Measurements from ENCODE around the gene PDRG1.

PDRG1 gene

DNA sequence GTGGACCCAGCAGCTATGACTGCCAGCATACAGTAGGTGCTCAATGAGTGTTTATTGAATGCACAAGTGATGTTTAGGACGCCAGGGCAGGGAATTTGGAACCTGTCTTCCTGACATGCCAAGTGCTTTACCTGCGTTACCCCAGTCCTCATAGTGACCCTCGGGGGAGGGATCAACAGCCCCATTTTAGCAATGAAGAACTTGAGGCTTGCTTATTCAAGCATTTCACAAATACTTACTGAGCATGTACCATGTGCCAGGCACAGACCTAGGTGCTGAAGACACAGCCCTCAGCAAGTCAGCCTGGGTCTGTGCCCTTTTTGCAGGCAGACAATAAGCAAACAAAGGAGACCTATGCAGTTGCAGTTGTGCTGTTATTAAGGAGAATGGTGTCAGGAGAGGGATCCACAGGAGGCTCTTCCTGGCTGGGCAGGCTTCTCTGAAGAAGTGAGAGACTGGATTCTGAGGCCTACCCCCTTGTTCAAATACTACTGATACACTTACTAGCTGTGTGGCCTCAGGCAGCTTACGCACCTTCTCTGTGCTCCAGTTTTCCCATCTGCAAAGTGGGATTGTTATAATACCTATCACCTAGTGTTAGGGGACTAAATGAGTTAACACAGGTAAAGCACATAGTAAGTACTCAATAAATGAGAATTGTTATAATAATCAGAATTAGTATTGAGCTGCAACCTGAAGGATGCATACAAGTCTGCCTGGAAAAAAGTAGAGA, 41.6 kb downstream of the PDRG1 start:
- H3K9me3 ChIP-seq (ENCODE audit: insufficient read depth, low read length) = no peaks in the 10 kb centered on the region
- H3K79me2 ChIP-seq (ENCODE audit: low read length) = no peaks in the 10 kb centered on the region
- H4K20me1 ChIP-seq (ENCODE audit: insufficient read depth, low read length) = no peaks in the 10 kb centered on the region
- H3K9ac ChIP-seq (ENCODE audit: low read length) = no peak overlapping the region
- H3K36me3 ChIP-seq (replicated peaks; ENCODE audit: low read depth, low read length) = no peaks in the 10 kb centered on the region
- H3K4me1 ChIP-seq (ENCODE audit: low read length) = no peaks in the 10 kb centered on the region
- no peaks in the 10 kb centered on the region for H3K27me3 ChIP-seq (ENCODE audit: low read depth, low read length)
- TF ChIP-seq, protein P1, sequence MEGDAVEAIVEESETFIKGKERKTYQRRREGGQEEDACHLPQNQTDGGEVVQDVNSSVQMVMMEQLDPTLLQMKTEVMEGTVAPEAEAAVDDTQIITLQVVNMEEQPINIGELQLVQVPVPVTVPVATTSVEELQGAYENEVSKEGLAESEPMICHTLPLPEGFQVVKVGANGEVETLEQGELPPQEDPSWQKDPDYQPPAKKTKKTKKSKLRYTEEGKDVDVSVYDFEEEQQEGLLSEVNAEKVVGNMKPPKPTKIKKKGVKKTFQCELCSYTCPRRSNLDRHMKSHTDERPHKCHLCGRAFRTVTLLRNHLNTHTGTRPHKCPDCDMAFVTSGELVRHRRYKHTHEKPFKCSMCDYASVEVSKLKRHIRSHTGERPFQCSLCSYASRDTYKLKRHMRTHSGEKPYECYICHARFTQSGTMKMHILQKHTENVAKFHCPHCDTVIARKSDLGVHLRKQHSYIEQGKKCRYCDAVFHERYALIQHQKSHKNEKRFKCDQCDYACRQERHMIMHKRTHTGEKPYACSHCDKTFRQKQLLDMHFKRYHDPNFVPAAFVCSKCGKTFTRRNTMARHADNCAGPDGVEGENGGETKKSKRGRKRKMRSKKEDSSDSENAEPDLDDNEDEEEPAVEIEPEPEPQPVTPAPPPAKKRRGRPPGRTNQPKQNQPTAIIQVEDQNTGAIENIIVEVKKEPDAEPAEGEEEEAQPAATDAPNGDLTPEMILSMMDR (IDR thresholded peaks at IDR 0.05; ENCODE audit: low read depth, low read length) = no peak
- no peak for TF ChIP-seq EZH2phosphoT487 (IDR thresholded peaks at IDR 0.05; ENCODE audit: low read depth)
- no peak overlapping the region for H3K27ac ChIP-seq (ENCODE audit: low read length)
- H3K4me3 ChIP-seq (ENCODE audit: low read length) = no peak overlapping the region
- H3K4me2 ChIP-seq (ENCODE audit: low read length) = no peak overlapping the region
- H2AFZ ChIP-seq (ENCODE audit: low read depth, low read length) = no peak overlapping the region

DNA sequence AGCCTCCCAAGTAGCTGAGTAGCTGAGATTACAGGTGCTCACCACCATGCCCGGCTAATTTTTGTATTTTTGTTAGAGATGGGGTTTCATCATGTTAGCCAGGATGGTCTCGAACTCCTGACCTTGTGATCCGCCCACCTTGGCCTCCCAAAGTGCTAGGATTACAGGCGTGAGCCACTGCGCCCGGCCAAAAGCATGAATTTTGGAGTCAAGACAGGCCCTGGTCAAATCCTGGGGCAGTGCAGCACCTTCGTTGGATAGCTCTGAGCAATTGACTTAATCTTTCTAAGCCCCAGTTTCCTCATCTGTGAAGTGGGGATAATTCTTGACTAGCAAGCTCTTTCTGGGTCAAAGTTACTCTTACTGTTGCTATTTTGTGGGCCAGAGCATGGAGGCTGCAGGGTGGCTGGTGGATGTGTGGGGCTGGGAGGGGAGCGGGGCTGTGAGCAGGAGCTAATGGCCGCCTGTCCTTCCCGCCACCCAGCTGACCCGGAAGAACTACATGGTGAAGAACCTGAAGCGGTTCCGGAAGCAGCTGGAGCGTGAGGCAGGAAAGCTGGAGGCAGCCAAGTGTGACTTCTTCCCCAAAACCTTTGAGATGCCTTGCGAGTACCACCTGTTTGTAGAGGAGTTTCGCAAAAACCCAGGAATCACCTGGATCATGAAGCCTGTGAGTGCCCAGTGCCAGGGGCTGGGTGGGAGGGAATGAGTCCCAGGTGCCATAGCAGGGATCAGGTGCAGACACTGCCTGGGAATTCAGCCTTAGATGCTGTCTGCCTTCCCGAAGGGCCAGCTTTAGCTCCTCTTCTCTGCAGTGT, 42.4 kb downstream of the PDRG1 start:
- Histone ChIP-seq H3K27me3 (ENCODE audit: low read depth, low read length) (no peaks in the 10 kb centered on the region), H2AFZ (ENCODE audit: low read depth, low read length) (no peak overlapping the region), H3K79me2 (ENCODE audit: low read length) (no peaks in the 10 kb centered on the region), H3K4me1 (ENCODE audit: low read length) (no peaks in the 10 kb centered on the region), H3K36me3 (replicated peaks; ENCODE audit: low read depth, low read length) (no peaks in the 10 kb centered on the region), H3K4me3 (ENCODE audit: low read length) (no peak overlapping the region), H3K4me2 (ENCODE audit: low read length) (no peak overlapping the region), H3K9me3 (ENCODE audit: insufficient read depth, low read length) (no peaks in the 10 kb centered on the region), H4K20me1 (ENCODE audit: insufficient read depth, low read length) (no peaks in the 10 kb centered on the region), H3K27ac (ENCODE audit: low read length) (no peak overlapping the region), H3K9ac (ENCODE audit: low read length) (no peak overlapping the region)
- TF ChIP-seq EZH2phosphoT487 (IDR thresholded peaks at IDR 0.05; ENCODE audit: low read depth) = no peak
- TF ChIP-seq, protein P1 (IDR thresholded peaks at IDR 0.05; ENCODE audit: low read depth, low read length) = no peak

DNA sequence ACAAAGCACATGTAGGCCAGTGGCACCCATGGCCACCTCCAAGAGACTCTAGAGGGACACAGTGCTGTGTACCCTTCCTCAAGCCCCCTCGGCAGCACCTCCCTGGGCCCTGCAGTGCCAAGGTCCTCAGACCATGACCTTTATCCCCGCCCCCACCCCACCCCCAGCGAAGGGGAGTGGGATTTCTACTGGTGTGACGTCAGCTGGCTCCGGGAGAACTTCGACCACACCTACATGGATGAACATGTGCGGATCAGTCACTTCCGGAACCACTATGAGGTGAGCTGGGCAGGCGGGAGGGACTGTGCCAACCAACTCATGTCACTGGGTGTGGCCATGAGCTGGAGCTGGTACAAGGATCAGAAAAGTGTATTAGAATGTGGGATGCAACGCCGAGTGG, 43.4 kb downstream of the PDRG1 start:
- Histone ChIP-seq H3K9ac (ENCODE audit: low read length) (no peak overlapping the region), H3K9me3 (ENCODE audit: insufficient read depth, low read length) (no peaks in the 10 kb centered on the region), H2AFZ (ENCODE audit: low read depth, low read length) (no peak overlapping the region), H4K20me1 (ENCODE audit: insufficient read depth, low read length) (no peaks in the 10 kb centered on the region), H3K79me2 (ENCODE audit: low read length) (no peaks in the 10 kb centered on the region), H3K27me3 (ENCODE audit: low read depth, low read length) (no peaks in the 10 kb centered on the region), H3K4me2 (ENCODE audit: low read length) (no peak overlapping the region), H3K27ac (ENCODE audit: low read length) (no peak overlapping the region), H3K36me3 (replicated peaks; ENCODE audit: low read depth, low read length) (no peaks in the 10 kb centered on the region), H3K4me3 (ENCODE audit: low read length) (no peak overlapping the region), H3K4me1 (ENCODE audit: low read length) (peaks cover 3% of the 10 kb centered on the region; the same call in 1 of the 2 replicates)
- no peak for TF ChIP-seq EZH2phosphoT487 (IDR thresholded peaks at IDR 0.05; ENCODE audit: low read depth)
- TF ChIP-seq, protein P1 (IDR thresholded peaks at IDR 0.05; ENCODE audit: low read depth, low read length) = no peak

DNA sequence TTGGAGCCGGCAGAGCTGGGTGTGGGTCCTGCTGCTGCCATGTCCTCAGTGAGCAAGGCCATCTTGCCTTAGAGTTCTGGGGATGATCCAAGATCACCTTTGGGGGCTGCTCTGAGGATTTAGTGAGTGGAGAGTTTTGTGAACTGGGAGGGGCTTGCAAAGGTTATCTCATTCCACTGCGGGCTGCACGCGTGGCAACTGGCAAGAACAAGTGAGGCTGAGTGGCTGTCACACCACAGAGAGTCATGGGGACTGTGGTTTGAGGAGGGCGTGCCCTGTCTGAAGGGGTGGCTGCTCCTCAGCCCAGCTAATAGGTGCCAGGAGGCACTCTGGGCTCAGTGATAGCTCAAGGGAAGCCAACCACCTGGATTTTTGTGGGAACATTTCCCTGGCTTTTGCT, 43.8 kb downstream of the PDRG1 start:
- Histone ChIP-seq H3K9me3 (ENCODE audit: insufficient read depth, low read length) (no peaks in the 10 kb centered on the region), H3K27ac (ENCODE audit: low read length) (no peak overlapping the region), H3K4me2 (ENCODE audit: low read length) (no peak overlapping the region), H4K20me1 (ENCODE audit: insufficient read depth, low read length) (no peaks in the 10 kb centered on the region), H3K9ac (ENCODE audit: low read length) (no peak overlapping the region), H3K4me1 (ENCODE audit: low read length) (peaks cover 3% of the 10 kb centered on the region; the same call in 1 of the 2 replicates), H3K79me2 (ENCODE audit: low read length) (no peaks in the 10 kb centered on the region), H3K4me3 (ENCODE audit: low read length) (no peak overlapping the region), H2AFZ (ENCODE audit: low read depth, low read length) (no peak overlapping the region), H3K36me3 (replicated peaks; ENCODE audit: low read depth, low read length) (no peaks in the 10 kb centered on the region), H3K27me3 (ENCODE audit: low read depth, low read length) (no peaks in the 10 kb centered on the region)
- TF ChIP-seq, protein P1 (IDR thresholded peaks at IDR 0.05; ENCODE audit: low read depth, low read length) = no peak
- no peak for TF ChIP-seq EZH2phosphoT487 (IDR thresholded peaks at IDR 0.05; ENCODE audit: low read depth)

Measured in OCI-LY3 (cell line).